Measurements from ENCODE around the gene C4orf54.

Gene C4orf54

GRCh38 chr4:99625369-99625768 lies 32.3 kb downstream of the C4orf54 start:
- Histone ChIP-seq H3K4me3 (ENCODE audit: low read length) (no peak overlapping the region), H3K9me2 (replicated peaks; ENCODE audit: insufficient read depth, low read length) (no peaks in the 10 kb centered on the region), H4K20me1 (ENCODE audit: insufficient read depth, low read length) (no peaks in the 10 kb centered on the region; the same call in 1 of the 2 replicates), H3K9me3 (replicated peaks; ENCODE audit: insufficient read depth, low read length) (no peaks in the 10 kb centered on the region), H3K4me2 (ENCODE audit: low read depth, low read length) (no peak overlapping the region), H3K27ac (ENCODE audit: low read length) (no peak overlapping the region), H3K9ac (ENCODE audit: low read length) (no peak overlapping the region), H3K4me1 (ENCODE audit: low read length) (peaks cover 33% of the 10 kb centered on the region), H2AFZ (ENCODE audit: low read length) (no peak overlapping the region), H3K36me3 (replicated peaks; ENCODE audit: insufficient read depth, low read length) (no peaks in the 10 kb centered on the region), H3K27me3 (replicated peaks; ENCODE audit: insufficient read depth, low read length) (peaks cover 54% of the 10 kb centered on the region), H3K79me2 (ENCODE audit: low read length) (no peaks in the 10 kb centered on the region), H3F3A (ENCODE audit: insufficient read depth, low read length) (peaks cover 14% of the 10 kb centered on the region; the same call in 1 of the 2 replicates)
- peak; percentile 79 for DNase-seq
- TF ChIP-seq EZH2phosphoT487 (IDR thresholded peaks at IDR 0.05; ENCODE audit: low read length) = peak; percentile 94
- no peak for TF ChIP-seq CTCF (IDR thresholded peaks at IDR 0.05; ENCODE audit: low read length)
- no peak for TF ChIP-seq EZH2 (optimal IDR thresholded peaks at IDR 0.05; ENCODE audit: low read depth, low read length)

DNA sequence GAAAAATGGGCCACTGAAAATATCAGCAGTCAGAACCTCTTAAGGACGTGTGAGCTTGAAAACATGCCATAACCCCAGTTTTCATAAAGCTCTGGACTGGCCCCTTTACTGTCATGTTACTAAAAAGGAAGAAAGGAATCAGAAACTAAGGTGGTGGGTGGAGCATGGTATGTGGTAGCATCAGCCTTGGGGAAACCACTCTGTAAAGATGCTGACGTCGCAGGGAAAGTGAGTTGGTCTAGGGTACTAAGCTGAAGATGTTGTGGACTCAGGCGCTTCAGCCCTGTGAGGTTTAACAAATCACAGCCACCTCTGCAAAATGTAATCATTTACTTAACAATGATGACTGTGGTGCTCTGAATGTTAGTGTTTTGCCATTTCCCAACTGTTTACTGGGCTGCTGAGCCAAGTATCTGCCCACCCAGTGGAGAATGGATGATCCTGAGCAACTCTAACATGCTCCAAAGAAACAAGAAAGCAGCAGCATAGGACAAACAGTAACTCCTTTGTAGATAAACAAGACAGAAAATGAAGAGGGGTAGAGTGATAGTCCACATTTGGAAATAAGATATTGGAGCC lies 33.4 kb downstream of the C4orf54 start:
- Histone ChIP-seq H3K27ac (ENCODE audit: low read length) (no peak overlapping the region), H3F3A (ENCODE audit: insufficient read depth, low read length) (peaks cover 8% of the 10 kb centered on the region; the same call in 1 of the 2 replicates), H3K4me3 (ENCODE audit: low read length) (no peak overlapping the region), H3K4me1 (ENCODE audit: low read length) (peaks cover 23% of the 10 kb centered on the region), H2AFZ (ENCODE audit: low read length) (no peak overlapping the region), H3K9me2 (replicated peaks; ENCODE audit: insufficient read depth, low read length) (no peaks in the 10 kb centered on the region), H3K27me3 (replicated peaks; ENCODE audit: insufficient read depth, low read length) (peaks cover 53% of the 10 kb centered on the region), H4K20me1 (ENCODE audit: insufficient read depth, low read length) (no peaks in the 10 kb centered on the region; the same call in 1 of the 2 replicates), H3K4me2 (ENCODE audit: low read depth, low read length) (peak overlapping the region; percentile 52; the same call in 1 of the 2 replicates), H3K9me3 (replicated peaks; ENCODE audit: insufficient read depth, low read length) (no peaks in the 10 kb centered on the region), H3K36me3 (replicated peaks; ENCODE audit: insufficient read depth, low read length) (no peaks in the 10 kb centered on the region), H3K9ac (ENCODE audit: low read length) (no peak overlapping the region), H3K79me2 (ENCODE audit: low read length) (no peaks in the 10 kb centered on the region)
- DNase-seq = peak; percentile 74
- no peak for TF ChIP-seq EZH2phosphoT487 (IDR thresholded peaks at IDR 0.05; ENCODE audit: low read length)
- TF ChIP-seq EZH2 (optimal IDR thresholded peaks at IDR 0.05; ENCODE audit: low read depth, low read length) = no peak
- TF ChIP-seq CTCF (IDR thresholded peaks at IDR 0.05; ENCODE audit: low read length) = no peak

DNA sequence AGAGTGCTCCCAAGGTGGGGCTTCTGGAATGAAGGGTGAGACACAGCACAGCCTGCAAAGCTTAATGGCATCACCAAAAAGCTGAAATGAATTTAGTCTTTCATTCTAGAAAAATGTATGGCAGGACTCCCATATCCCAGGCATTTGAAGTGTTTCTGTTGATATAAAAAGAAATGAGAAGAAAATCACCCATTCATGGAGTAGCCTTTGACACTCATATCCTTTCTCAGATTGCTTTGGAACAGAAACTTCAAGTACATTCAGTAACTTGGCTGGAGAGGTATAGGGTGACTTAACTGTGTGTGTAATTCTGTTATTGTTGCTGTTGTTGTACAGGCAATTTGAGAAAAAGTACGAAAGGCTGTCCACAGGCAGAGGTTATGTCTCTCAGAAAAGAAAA lies 35.3 kb downstream of the C4orf54 start:
- no peak overlapping the region for H3K9ac ChIP-seq (ENCODE audit: low read length)

More for the DNA sequence above, 35.3 kb downstream of the C4orf54 start:
- Histone ChIP-seq H3F3A (ENCODE audit: insufficient read depth, low read length) (peaks cover 8% of the 10 kb centered on the region; the same call in 1 of the 2 replicates), H3K9me2 (replicated peaks; ENCODE audit: insufficient read depth, low read length) (no peaks in the 10 kb centered on the region), H3K36me3 (replicated peaks; ENCODE audit: insufficient read depth, low read length) (no peaks in the 10 kb centered on the region), H3K4me1 (ENCODE audit: low read length) (peaks cover 21% of the 10 kb centered on the region), H3K4me2 (ENCODE audit: low read depth, low read length) (no peak overlapping the region), H3K27me3 (replicated peaks; ENCODE audit: insufficient read depth, low read length) (peaks cover 42% of the 10 kb centered on the region), H3K27ac (ENCODE audit: low read length) (no peak overlapping the region), H3K79me2 (ENCODE audit: low read length) (no peaks in the 10 kb centered on the region), H2AFZ (ENCODE audit: low read length) (no peak overlapping the region), H4K20me1 (ENCODE audit: insufficient read depth, low read length) (no peaks in the 10 kb centered on the region; the same call in 1 of the 2 replicates), H3K4me3 (ENCODE audit: low read length) (no peak overlapping the region), H3K9me3 (replicated peaks; ENCODE audit: insufficient read depth, low read length) (no peaks in the 10 kb centered on the region)
- TF ChIP-seq EZH2 (optimal IDR thresholded peaks at IDR 0.05; ENCODE audit: low read depth, low read length) = no peak
- TF ChIP-seq EZH2phosphoT487 (IDR thresholded peaks at IDR 0.05; ENCODE audit: low read length) = no peak
- TF ChIP-seq CTCF (IDR thresholded peaks at IDR 0.05; ENCODE audit: low read length) = no peak
- no peak for DNase-seq

Data from MM.1S (cell line).